Measurements from ENCODE around the gene CDK14.

The CDK14 gene

GRCh38 chr7:90886416-90886815 lies 290.3 kb downstream of the CDK14 start:
- Histone ChIP-seq H3K27ac (replicated peaks) (no peak overlapping the region), H3K27me3 (ENCODE audit: insufficient read depth, poor library complexity, severe bottlenecking) (no peaks in the 10 kb centered on the region), H3K4me3 (replicated peaks; ENCODE audit: insufficient read depth, low read length) (no peak overlapping the region)
- no peak for DNase-seq (ENCODE audit: low read depth in 1 of 2, low spot score in 1 of 2)
- TF ChIP-seq POLR2AphosphoS5 (IDR thresholded peaks at IDR 0.05; ENCODE audit: low read depth) = no peak
- no peak for TF ChIP-seq GABPA (IDR thresholded peaks at IDR 0.05; ENCODE audit: low read depth)
- no peak for TF ChIP-seq SPI1 (IDR thresholded peaks at IDR 0.05; ENCODE audit: borderline replicate concordance, low read depth)
- TF ChIP-seq REST (IDR thresholded peaks at IDR 0.05; ENCODE audit: insufficient replicate concordance, low read depth) = no peak
- no peak for TF ChIP-seq CTCF (IDR thresholded peaks at IDR 0.05; ENCODE audit: insufficient read depth, low read length)

GRCh38 chr7:90889210-90889609 lies 293.1 kb downstream of the CDK14 start:
- Histone ChIP-seq H3K27ac (replicated peaks) (no peak overlapping the region), H3K4me3 (replicated peaks; ENCODE audit: insufficient read depth, low read length) (no peak overlapping the region), H3K27me3 (ENCODE audit: insufficient read depth, poor library complexity, severe bottlenecking) (no peaks in the 10 kb centered on the region)
- DNase-seq (ENCODE audit: low read depth in 1 of 2, low spot score in 1 of 2) = no peak
- no peak for TF ChIP-seq GABPA (IDR thresholded peaks at IDR 0.05; ENCODE audit: low read depth)
- TF ChIP-seq POLR2AphosphoS5 (IDR thresholded peaks at IDR 0.05; ENCODE audit: low read depth) = no peak
- TF ChIP-seq SPI1 (IDR thresholded peaks at IDR 0.05; ENCODE audit: borderline replicate concordance, low read depth) = no peak

- no peak overlapping the region for H3K4me3 ChIP-seq (replicated peaks; ENCODE audit: insufficient read depth, low read length)
- no peaks in the 10 kb centered on the region for H3K27me3 ChIP-seq (ENCODE audit: insufficient read depth, poor library complexity, severe bottlenecking)
- DNase-seq (ENCODE audit: low read depth in 1 of 2, low spot score in 1 of 2) = no peak
- no peak overlapping the region for H3K27ac ChIP-seq (replicated peaks)
- TF ChIP-seq REST (IDR thresholded peaks at IDR 0.05; ENCODE audit: insufficient replicate concordance, low read depth) (no peak), SPI1 (IDR thresholded peaks at IDR 0.05; ENCODE audit: borderline replicate concordance, low read depth) (no peak), GABPA (IDR thresholded peaks at IDR 0.05; ENCODE audit: low read depth) (no peak), POLR2AphosphoS5 (IDR thresholded peaks at IDR 0.05; ENCODE audit: low read depth) (no peak), CTCF (IDR thresholded peaks at IDR 0.05; ENCODE audit: insufficient read depth, low read length) (no peak)
These were observed 293.5 kb downstream of the CDK14 start for GRCh38 chr7:90889644-90890043.

GRCh38 chr7:90891529-90891928 lies 295.4 kb downstream of the CDK14 start:
- DNase-seq (ENCODE audit: low read depth in 1 of 2, low spot score in 1 of 2) = no peak
- no peak for TF ChIP-seq CTCF (IDR thresholded peaks at IDR 0.05; ENCODE audit: insufficient read depth, low read length)
- no peak for TF ChIP-seq SPI1 (IDR thresholded peaks at IDR 0.05; ENCODE audit: borderline replicate concordance, low read depth)
- no peak for TF ChIP-seq REST (IDR thresholded peaks at IDR 0.05; ENCODE audit: insufficient replicate concordance, low read depth)
- no peak for TF ChIP-seq POLR2AphosphoS5 (IDR thresholded peaks at IDR 0.05; ENCODE audit: low read depth)
- TF ChIP-seq GABPA (IDR thresholded peaks at IDR 0.05; ENCODE audit: low read depth) = no peak
- Histone ChIP-seq H3K4me3 (replicated peaks; ENCODE audit: insufficient read depth, low read length) (no peak overlapping the region), H3K27me3 (ENCODE audit: insufficient read depth, poor library complexity, severe bottlenecking) (no peaks in the 10 kb centered on the region), H3K27ac (replicated peaks) (no peak overlapping the region)
